ENCODE data around the gene LRP1B.

Gene LRP1B

DNA sequence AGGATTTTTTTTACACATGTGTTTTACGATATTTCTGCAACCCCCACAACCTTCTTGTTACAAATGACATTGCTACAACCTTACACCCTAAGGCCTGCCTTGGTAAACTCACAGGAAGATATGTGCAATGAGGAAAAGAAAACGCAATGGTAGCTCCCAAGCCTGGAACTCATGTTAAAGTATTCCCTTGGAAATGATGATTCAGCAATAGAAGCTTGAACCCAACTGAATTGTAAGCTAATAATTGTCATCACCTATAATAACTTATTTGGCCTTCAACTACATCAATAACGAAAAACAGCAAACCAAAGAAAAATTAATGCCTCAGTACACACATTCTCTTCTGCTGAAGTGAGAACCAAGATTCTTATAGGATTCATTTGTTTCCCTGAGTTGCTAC, 491.0 kb downstream of the LRP1B start:
- TF ChIP-seq, protein P1, sequence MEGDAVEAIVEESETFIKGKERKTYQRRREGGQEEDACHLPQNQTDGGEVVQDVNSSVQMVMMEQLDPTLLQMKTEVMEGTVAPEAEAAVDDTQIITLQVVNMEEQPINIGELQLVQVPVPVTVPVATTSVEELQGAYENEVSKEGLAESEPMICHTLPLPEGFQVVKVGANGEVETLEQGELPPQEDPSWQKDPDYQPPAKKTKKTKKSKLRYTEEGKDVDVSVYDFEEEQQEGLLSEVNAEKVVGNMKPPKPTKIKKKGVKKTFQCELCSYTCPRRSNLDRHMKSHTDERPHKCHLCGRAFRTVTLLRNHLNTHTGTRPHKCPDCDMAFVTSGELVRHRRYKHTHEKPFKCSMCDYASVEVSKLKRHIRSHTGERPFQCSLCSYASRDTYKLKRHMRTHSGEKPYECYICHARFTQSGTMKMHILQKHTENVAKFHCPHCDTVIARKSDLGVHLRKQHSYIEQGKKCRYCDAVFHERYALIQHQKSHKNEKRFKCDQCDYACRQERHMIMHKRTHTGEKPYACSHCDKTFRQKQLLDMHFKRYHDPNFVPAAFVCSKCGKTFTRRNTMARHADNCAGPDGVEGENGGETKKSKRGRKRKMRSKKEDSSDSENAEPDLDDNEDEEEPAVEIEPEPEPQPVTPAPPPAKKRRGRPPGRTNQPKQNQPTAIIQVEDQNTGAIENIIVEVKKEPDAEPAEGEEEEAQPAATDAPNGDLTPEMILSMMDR (conservative IDR thresholded peaks at IDR 0.05; ENCODE audit: low read depth, low read length): no peak
- Histone ChIP-seq H3K36me3 (ENCODE audit: insufficient read depth) (no peaks in the 10 kb centered on the region), H3K27me3 (ENCODE audit: insufficient read depth, low read depth) (no peaks in the 10 kb centered on the region), H3K4me1 (ENCODE audit: low read depth, poor library complexity, severe bottlenecking) (no peaks in the 10 kb centered on the region), H3K79me2 (ENCODE audit: insufficient read depth, low read depth) (no peaks in the 10 kb centered on the region), H3K9ac (no peak overlapping the region), H2AFZ (ENCODE audit: low read depth) (no peak overlapping the region), H3K4me3 (IDR thresholded peaks at IDR 0.05; ENCODE audit: insufficient read depth, low read depth, low read length) (no peak overlapping the region), H3K27ac (no peak overlapping the region), H4K20me1 (ENCODE audit: insufficient read depth) (no peaks in the 10 kb centered on the region), H3K4me2 (no peak overlapping the region)

- no peaks in the 10 kb centered on the region for H4K20me1 ChIP-seq (ENCODE audit: insufficient read depth)
- no peaks in the 10 kb centered on the region for H3K36me3 ChIP-seq (ENCODE audit: insufficient read depth)
- TF ChIP-seq, protein P1 (conservative IDR thresholded peaks at IDR 0.05; ENCODE audit: low read depth, low read length): no peak
- H3K4me1 ChIP-seq (ENCODE audit: low read depth, poor library complexity, severe bottlenecking): no peaks in the 10 kb centered on the region
- no peaks in the 10 kb centered on the region for H3K79me2 ChIP-seq (ENCODE audit: insufficient read depth, low read depth)
- no peaks in the 10 kb centered on the region for H3K27me3 ChIP-seq (ENCODE audit: insufficient read depth, low read depth)
- no peak overlapping the region for H3K9ac ChIP-seq
- no peak overlapping the region for H3K27ac ChIP-seq
- H2AFZ ChIP-seq (ENCODE audit: low read depth): no peak overlapping the region
- H3K4me3 ChIP-seq (IDR thresholded peaks at IDR 0.05; ENCODE audit: insufficient read depth, low read depth, low read length): no peak overlapping the region
- no peak overlapping the region for H3K4me2 ChIP-seq
These were observed 497.7 kb downstream of the LRP1B start for GRCh38 chr2:141633132-141633531.

GRCh38 chr2:141630407-141630930, 500.3 kb downstream of the LRP1B start:
- H3K4me1 ChIP-seq (ENCODE audit: low read depth, poor library complexity, severe bottlenecking): no peaks in the 10 kb centered on the region
- no peak overlapping the region for H3K4me2 ChIP-seq
- no peak overlapping the region for H3K4me3 ChIP-seq (IDR thresholded peaks at IDR 0.05; ENCODE audit: insufficient read depth, low read depth, low read length)
- H3K36me3 ChIP-seq (ENCODE audit: insufficient read depth): no peaks in the 10 kb centered on the region
- no peaks in the 10 kb centered on the region for H4K20me1 ChIP-seq (ENCODE audit: insufficient read depth)
- H3K79me2 ChIP-seq (ENCODE audit: insufficient read depth, low read depth): no peaks in the 10 kb centered on the region
- H3K9ac ChIP-seq: no peak overlapping the region
- H3K27me3 ChIP-seq (ENCODE audit: insufficient read depth, low read depth): no peaks in the 10 kb centered on the region
- no peak overlapping the region for H2AFZ ChIP-seq (ENCODE audit: low read depth)
- no peak overlapping the region for H3K27ac ChIP-seq
- TF ChIP-seq, protein P1 (conservative IDR thresholded peaks at IDR 0.05; ENCODE audit: low read depth, low read length): no peak

DNA sequence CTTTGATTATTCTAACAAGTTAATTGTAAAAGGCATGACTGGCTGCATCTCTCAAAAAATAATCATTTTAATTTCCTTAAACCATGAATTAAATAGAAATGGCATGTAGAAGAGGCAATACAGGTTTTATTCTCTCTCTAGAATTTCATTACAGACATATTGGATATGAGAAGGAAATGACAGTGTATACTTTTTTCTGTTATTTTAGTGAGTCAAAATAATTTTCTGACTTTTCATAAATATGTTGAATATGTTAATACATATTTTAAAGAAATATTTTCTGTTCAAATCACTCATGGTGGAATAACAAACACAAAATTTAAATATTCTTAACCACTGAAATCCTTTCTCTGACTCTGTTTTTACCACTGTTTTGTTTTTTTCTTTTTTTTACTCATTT, 510.4 kb downstream of the LRP1B start:
- Histone ChIP-seq H3K79me2 (ENCODE audit: insufficient read depth, low read depth) (no peaks in the 10 kb centered on the region), H2AFZ (ENCODE audit: low read depth) (no peak overlapping the region), H4K20me1 (ENCODE audit: insufficient read depth) (no peaks in the 10 kb centered on the region), H3K4me3 (IDR thresholded peaks at IDR 0.05; ENCODE audit: insufficient read depth, low read depth, low read length) (no peak overlapping the region), H3K36me3 (ENCODE audit: insufficient read depth) (no peaks in the 10 kb centered on the region), H3K9ac (no peak overlapping the region), H3K4me2 (no peak overlapping the region), H3K27me3 (ENCODE audit: insufficient read depth, low read depth) (no peaks in the 10 kb centered on the region), H3K27ac (no peak overlapping the region), H3K4me1 (ENCODE audit: low read depth, poor library complexity, severe bottlenecking) (no peaks in the 10 kb centered on the region)
- TF ChIP-seq, protein P1 (conservative IDR thresholded peaks at IDR 0.05; ENCODE audit: low read depth, low read length): no peak

All from KMS-11 (cell line).